ENCODE data around the gene CYP46A1.

DNA sequence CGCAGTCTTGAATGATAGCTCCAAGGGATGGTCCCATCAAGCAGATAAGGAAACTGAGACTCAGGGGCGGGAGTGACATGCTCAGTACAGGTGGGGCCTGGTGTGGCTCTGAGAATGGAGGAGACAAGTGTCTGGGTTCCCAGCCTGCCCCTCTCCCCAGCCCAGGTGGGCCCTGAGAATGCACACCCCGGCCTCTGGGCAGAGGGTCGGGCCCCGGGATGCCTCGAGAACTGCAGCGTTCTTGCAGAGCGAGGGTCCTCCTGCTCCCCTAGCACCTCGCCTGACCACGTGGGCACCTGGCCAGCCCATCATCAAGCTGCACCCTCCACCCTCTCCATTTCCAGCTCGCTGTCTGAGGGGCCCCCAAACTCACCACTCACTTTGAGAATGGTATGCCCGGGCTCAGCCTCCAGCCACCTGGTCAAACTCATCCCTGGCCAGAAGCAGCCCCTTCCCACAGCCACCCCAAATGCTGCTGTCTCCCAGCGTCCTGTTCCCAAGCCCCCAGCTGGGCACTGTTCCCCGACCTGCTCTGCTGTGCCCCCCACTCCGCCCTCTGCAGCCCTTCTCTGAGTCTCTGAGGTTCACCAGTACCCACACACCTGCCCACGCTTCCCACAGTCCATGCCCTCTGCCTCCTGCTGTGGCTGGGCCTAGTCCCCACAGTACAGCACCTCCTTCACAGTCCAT, 44.3 kb downstream of the CYP46A1 start:
- TF ChIP-seq, protein P1, sequence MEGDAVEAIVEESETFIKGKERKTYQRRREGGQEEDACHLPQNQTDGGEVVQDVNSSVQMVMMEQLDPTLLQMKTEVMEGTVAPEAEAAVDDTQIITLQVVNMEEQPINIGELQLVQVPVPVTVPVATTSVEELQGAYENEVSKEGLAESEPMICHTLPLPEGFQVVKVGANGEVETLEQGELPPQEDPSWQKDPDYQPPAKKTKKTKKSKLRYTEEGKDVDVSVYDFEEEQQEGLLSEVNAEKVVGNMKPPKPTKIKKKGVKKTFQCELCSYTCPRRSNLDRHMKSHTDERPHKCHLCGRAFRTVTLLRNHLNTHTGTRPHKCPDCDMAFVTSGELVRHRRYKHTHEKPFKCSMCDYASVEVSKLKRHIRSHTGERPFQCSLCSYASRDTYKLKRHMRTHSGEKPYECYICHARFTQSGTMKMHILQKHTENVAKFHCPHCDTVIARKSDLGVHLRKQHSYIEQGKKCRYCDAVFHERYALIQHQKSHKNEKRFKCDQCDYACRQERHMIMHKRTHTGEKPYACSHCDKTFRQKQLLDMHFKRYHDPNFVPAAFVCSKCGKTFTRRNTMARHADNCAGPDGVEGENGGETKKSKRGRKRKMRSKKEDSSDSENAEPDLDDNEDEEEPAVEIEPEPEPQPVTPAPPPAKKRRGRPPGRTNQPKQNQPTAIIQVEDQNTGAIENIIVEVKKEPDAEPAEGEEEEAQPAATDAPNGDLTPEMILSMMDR (IDR thresholded peaks at IDR 0.05; ENCODE audit: insufficient read depth, low read length) = no peak
- no peak for TF ChIP-seq REST (IDR thresholded peaks at IDR 0.05; ENCODE audit: insufficient replicate concordance, low read depth)
- no peak for TF ChIP-seq POLR2AphosphoS5 (IDR thresholded peaks at IDR 0.05; ENCODE audit: low read depth)
- TF ChIP-seq SPI1 (IDR thresholded peaks at IDR 0.05; ENCODE audit: borderline replicate concordance, low read depth) = no peak
- TF ChIP-seq GABPA (IDR thresholded peaks at IDR 0.05; ENCODE audit: low read depth) = no peak
